Heart right ventricle (tissue), 16 donors: ENCODE measurements around the gene DCLK1. TPM values are rescaled to one million over a fixed set of nuclear protein-coding genes. Genes with fewer than 3 reads are reported as not detected.

Source experiments
- ATAC-seq, 8 donors: fragments of 200-7000 bp; cut with Tn5 transposase; one replicate each; pipeline ENCODE4 v1.9.1; 2020; ENCODE audit warnings: mild to moderate bottlenecking in 8 of 8, moderate library complexity in 8 of 8, moderate number of reproducible peaks in 1 of 8
- DNase-seq, 2 donors: peaks; one replicate each; pipeline ENCODE4 v3.0.0-alpha.2; 2020
- H3K27ac ChIP-seq, 10 donors: fragments of 200-600 bp; sonication (generic) in 2 of 10; one replicate each; pipeline versions ENCODE4 v1.5.0 to v1.8.0; 2020 to 2022; ENCODE audit warnings: mild to moderate bottlenecking in 3 of 10
- H3K27me3 ChIP-seq, 7 donors: fragments of 200-600 bp; one replicate each; pipeline ENCODE4 v1.8.0; 2021 to 2022; ENCODE audit warnings: mild to moderate bottlenecking in 2 of 7
- H3K36me3 ChIP-seq, 9 donors: fragments of 200-600 bp; sonication (generic) in 1 of 9; one replicate each; pipeline versions ENCODE4 v1.5.0 to v1.8.0; 2020 to 2022; ENCODE audit warnings: mild to moderate bottlenecking in 2 of 9
- H3K4me1 ChIP-seq, 9 donors: fragments of 200-600 bp; sonication (generic) in 1 of 9; one replicate each; pipeline versions ENCODE4 v1.5.0 to v1.8.0; 2020 to 2022; ENCODE audit warnings: mild to moderate bottlenecking in 4 of 9
- H3K4me3 ChIP-seq, 10 donors: fragments of 200-600 bp; sonication (generic) in 2 of 10; one replicate each; pipeline versions ENCODE4 v1.5.0 to v1.8.0; 2020 to 2022; ENCODE audit warnings: mild to moderate bottlenecking in 7 of 10, moderate library complexity in 2 of 10
- H3K9me3 ChIP-seq, 11 donors: fragments of 200-600 bp in 10 of 11; sonication (generic) in 2 of 11; one replicate each; pipeline versions ENCODE4 v1.5.0 to v1.8.0; 2013 to 2022; ENCODE audit warnings: mild to moderate bottlenecking in 2 of 11, control low read depth in 1 of 11, moderate library complexity in 1 of 11
- WGBS, 2 donors: extraction: QIAGEN DNeasy Blood & Tissue Kit; methylation state at CpG; one replicate each; pipeline ENCODE4 v1.1.7; 2013; ENCODE audit warnings: inconsistent platforms in 1 of 2; 5-methylcytosine and 5-hydroxymethylcytosine counted together
- intact Hi-C, 10 donors: fragments of 100-400 bp; cut with DNase I; formaldehyde crosslinking; loops; one replicate each; pipeline versions ENCODE4 v1.11.1 to v1.14.2; 2022
- polyA plus RNA-seq, 2 donors: library from polyadenylated mRNA; stranded (reverse); fragments of 200-250 nt; gene quantifications; one replicate each; pipeline ENCODE4 v1.2.3, GENCODE V29; 2013
- total RNA-seq, 10 donors: library from RNA; stranded (reverse); fragmentation: NEBNext Ultra II Directional in 3 of 10; extraction: Animal tissue kit (Norgen Biotek cat#: 25700) in 3 of 10; gene quantifications; one replicate each; pipeline versions ENCODE4 v1.2.1 to v1.2.4, GENCODE V29; 2021 to 2023
- TF ChIP-seq, protein P1 (sequence below), 9 donors: fragments of 200-600 bp; sonication (generic) in 2 of 9; IDR thresholded peaks; one replicate each; pipeline versions ENCODE4 v1.5.0 to v1.8.0; 2021 to 2022; ENCODE audit warnings: antibody characterized with exemption in 9 of 9, mild to moderate bottlenecking in 5 of 9, moderate library complexity in 1 of 9
- donor health status: Arrhythmogenic right ventricular cardiomyopathy.
- donor health status: ischemic (EF 13 %, LVEDD 7.1; RV severe dilation, severe dysfunction).
- donor health status: healthy with polysubstance abuse.
- donor health status: DM: no; HTN: yes; CAD: no.
- donor health status: DM: no; HTN: no; CAD: no.
- donor health status: ischemic (EF 25% LVEDD 6.9; RV normal size, moderate dysfunction).
- donor health status: ischemic (EF 25% LVEDD 5.7; RV mildly dilated, moderate dysfunction).
- donor health status: healthy.
- donor health status: DM: yes; HTN: yes; CAD: no.
- donor health status: Ischemic cardiomyopathy.
- donor health status: ischemic (EF 35%, LVEDD 5.7; RV mildly dilated, moderate dysfunction).
- donor health status: nonischemic (EF 11% LVEDD 7.7; RV severe dilation, severe dysfunction).
- donor health status: DM: yes; HTN: yes; CAD: no.
- donor health status: PGD.
- donor health status: ischemic (EF 29% LVEDD 5.4; RV normal size, mild dysfunction).
- donor health status: nonischemic (EF 23%, LVEDD 6.1; RV moderate dilation, normal function).

Gene DCLK1
- total and polyA plus RNA-seq, 12 donors: 3.4 to 16.9 (median 9.1) TPM

DNA sequence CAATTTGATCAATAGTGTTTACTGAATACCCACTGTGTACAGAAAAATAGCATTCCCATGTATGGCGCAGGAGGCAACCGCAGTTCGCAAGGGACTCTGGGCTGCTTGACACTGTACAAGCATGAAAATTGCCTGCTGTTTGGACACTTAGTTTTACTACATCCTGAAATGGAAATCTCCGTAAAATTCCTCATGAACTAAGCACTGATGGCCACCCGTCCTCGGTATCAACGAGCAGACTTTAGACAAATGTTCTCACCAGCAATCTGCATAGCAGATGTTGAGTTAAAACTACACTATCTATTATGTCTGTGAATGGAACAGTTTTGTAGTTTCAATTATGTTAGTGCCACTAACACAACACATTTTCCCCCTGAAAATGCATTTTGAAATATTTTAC, 294.7 kb downstream of the DCLK1 start:
- intact Hi-C loops: loop anchor here in 2 of 10 donors (5.0 to 10.0 kb wide), 2 partner anchors 46 to 118 kb away; no protein-coding TSS in a partner anchor
- TF ChIP-seq, protein P1, sequence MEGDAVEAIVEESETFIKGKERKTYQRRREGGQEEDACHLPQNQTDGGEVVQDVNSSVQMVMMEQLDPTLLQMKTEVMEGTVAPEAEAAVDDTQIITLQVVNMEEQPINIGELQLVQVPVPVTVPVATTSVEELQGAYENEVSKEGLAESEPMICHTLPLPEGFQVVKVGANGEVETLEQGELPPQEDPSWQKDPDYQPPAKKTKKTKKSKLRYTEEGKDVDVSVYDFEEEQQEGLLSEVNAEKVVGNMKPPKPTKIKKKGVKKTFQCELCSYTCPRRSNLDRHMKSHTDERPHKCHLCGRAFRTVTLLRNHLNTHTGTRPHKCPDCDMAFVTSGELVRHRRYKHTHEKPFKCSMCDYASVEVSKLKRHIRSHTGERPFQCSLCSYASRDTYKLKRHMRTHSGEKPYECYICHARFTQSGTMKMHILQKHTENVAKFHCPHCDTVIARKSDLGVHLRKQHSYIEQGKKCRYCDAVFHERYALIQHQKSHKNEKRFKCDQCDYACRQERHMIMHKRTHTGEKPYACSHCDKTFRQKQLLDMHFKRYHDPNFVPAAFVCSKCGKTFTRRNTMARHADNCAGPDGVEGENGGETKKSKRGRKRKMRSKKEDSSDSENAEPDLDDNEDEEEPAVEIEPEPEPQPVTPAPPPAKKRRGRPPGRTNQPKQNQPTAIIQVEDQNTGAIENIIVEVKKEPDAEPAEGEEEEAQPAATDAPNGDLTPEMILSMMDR (IDR thresholded peaks at IDR 0.05): no peak
- no peak overlapping the region for H3K27ac ChIP-seq
- H3K27me3 ChIP-seq: no peaks in the 10 kb centered on the region
- H3K36me3 ChIP-seq: no peaks in the 10 kb centered on the region
- ATAC-seq (no peak), DNase-seq (no peak)
- H3K4me1 ChIP-seq: peaks cover 0 to 24% (median 0%) of the 10 kb centered on the region in 9 donors
- H3K9me3 ChIP-seq: no peaks in the 10 kb centered on the region
- 91% methylated on average over 7 of the region's 7 CpGs for WGBS, 2 donors
- H3K4me3 ChIP-seq: no peak overlapping the region

DNA sequence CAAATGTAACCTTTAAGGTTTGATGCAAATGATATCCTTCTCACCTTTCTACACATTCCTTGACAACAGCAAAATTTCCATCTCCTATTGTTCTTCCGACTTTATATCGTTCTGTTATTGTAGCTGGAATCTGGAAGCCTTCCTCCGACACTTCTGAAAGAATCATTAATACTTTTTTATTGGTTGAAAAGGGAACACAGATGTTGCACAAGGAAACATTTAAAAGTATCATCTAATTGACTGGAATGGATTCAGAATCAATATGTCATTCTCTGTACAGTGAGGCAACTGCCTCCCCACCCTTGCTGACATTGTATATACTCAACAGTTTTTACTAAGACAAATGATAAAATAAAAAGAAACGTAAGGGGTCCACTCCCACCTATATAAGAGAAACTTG, 295.2 kb downstream of the DCLK1 start:
- no peak for ATAC-seq
- TF ChIP-seq, protein P1 (IDR thresholded peaks at IDR 0.05): no peak
- DNase-seq: no peak
- H3K27me3 ChIP-seq: no peaks in the 10 kb centered on the region
- 80 to 85% methylated on average over 4 of the region's 4 CpGs for WGBS, 2 donors
- peaks cover 0 to 21% (median 0%) of the 10 kb centered on the region in 9 donors for H3K4me1 ChIP-seq
- H3K4me3 ChIP-seq: no peak overlapping the region
- H3K27ac ChIP-seq: no peak overlapping the region
- H3K9me3 ChIP-seq: no peaks in the 10 kb centered on the region
- H3K36me3 ChIP-seq: no peaks in the 10 kb centered on the region
- intact Hi-C loops: loop anchor here in 2 of 10 donors (5.0 to 10.0 kb wide), 2 partner anchors 46 to 119 kb away; no protein-coding TSS in a partner anchor

DNA sequence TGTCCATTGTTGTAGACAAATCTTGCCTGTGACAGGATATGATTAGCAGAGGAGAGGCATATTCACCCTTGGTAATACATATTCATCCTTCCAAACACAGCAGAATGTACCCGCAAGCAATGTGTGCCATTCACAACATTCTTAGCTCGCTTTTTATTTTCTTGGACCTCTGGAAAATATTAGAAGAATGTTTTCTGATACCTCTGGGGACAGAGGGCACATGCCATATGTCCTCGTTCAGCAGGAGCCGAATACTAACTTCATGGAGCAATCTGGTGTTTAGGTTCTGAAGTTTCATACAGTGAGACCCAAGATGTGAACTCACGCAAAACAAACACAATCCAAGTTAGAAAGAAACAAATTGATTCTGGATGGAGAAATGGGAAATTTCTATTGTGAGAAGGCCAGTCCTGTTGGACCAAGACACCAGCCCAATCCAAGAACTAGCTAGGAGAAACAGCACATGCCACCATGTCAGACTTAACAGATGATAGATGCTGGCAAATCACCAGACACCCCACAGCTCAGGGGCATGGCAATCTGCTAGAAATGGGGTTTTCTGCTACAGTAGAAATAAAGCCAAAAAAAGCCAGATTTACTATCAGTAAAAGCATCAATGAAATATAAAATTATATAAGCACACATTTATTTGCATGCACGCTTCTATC, 297.4 kb downstream of the DCLK1 start:
- TF ChIP-seq, protein P1 (IDR thresholded peaks at IDR 0.05): no peak
- ATAC-seq: no peak
- no peak for DNase-seq
- 91 to 93% methylated on average over 6 of the region's 6 CpGs for WGBS, 2 donors
- no peak overlapping the region for H3K27ac ChIP-seq
- H3K4me3 ChIP-seq: no peak overlapping the region
- no peaks in the 10 kb centered on the region for H3K36me3 ChIP-seq
- H3K27me3 ChIP-seq: no peaks in the 10 kb centered on the region
- intact Hi-C loops: loop anchor here in 1 of 10 donors (10.0 kb wide), 1 partner anchor 121 kb away; no protein-coding TSS in a partner anchor
- no peaks in the 10 kb centered on the region for H3K9me3 ChIP-seq
- H3K4me1 ChIP-seq: peaks cover 0 to 8% (median 0%) of the 10 kb centered on the region in 9 donors

DNA sequence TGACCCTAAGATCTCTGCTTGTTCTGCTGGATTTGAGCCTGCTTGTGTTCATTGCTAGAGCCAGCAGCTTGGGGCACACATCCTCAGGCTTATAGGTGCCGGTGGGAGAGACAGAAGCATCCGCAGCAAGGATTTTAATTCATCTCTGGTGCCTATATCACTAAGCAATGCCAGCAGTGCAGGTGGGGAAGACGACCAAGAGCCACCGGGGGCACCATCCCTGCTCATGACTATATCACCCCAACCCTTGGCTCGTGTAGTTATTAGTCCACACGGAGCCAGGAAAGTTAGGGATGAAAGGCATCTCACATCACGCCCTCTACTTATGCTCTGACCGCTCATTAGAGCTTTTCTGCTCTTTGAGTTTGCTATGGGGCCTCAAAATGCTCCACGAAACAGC, 298.2 kb downstream of the DCLK1 start:
- Histone ChIP-seq H3K4me1 (peaks cover 0 to 4% (median 0%) of the 10 kb centered on the region in 9 donors), H3K9me3 (no peaks in the 10 kb centered on the region), H3K36me3 (no peaks in the 10 kb centered on the region), H3K27ac (no peak overlapping the region), H3K4me3 (no peak overlapping the region), H3K27me3 (no peaks in the 10 kb centered on the region)
- intact Hi-C loops: loop anchor here in 1 of 10 donors (10.0 kb wide), 1 partner anchor 122 kb away; no protein-coding TSS in a partner anchor
- DNase-seq (no peak), ATAC-seq (no peak)
- 88 to 92% methylated on average over 9 of the region's 9 CpGs for WGBS, 2 donors
- TF ChIP-seq, protein P1 (IDR thresholded peaks at IDR 0.05): no peak
